IMR-90 (cell line): ENCODE data around the gene KCNQ5. TPM values are rescaled to one million over a fixed set of nuclear protein-coding genes. Genes with fewer than 3 reads are reported as not detected.
A peak's percentile ranks its signal among the peaks of the same experiment; 100 is the strongest.

Experiments used
- ATAC-seq: fragments of 200-7000 bp; cut with Tn5 transposase; 2 replicates; pipeline ENCODE4 v1.9.1; 2020; ENCODE audit warnings: low read depth, mild to moderate bottlenecking, moderate library complexity
- BruUV-seq: library from RNA; stranded (reverse); fragments of 400-500 nt; replicated peaks from 2 replicates; lab custom pipeline; 2021; lab: Mats Ljungman, UMichigan
- CTCF ChIA-PET: fragments of 300-600 bp; formaldehyde crosslinking; extraction: SDS; loops from one replicate; lab custom pipeline; 2021; ENCODE audit warnings: antibody characterized with exemption; lab: Yijun Ruan, JAX
- POLR2A ChIA-PET: fragments of 300-600 bp; sonication (Branson Sonifier 250); formaldehyde crosslinking; loops from one replicate; lab custom pipeline; 2022; ENCODE audit warnings: antibody characterized with exemption; ENCODE audit not compliant: unreplicated experiment; lab: Charles Lee
- DNase-seq: peaks from one replicate; pipeline ENCODE4 v3.0.0; 2013
- H2AFZ ChIP-seq: replicated peaks from 2 replicates; pipeline ENCODE3; 2013; ENCODE audit warnings: low read length, mild to moderate bottlenecking; ENCODE audit not compliant: poor library complexity
- H2AK5ac ChIP-seq: 2 replicates; pipeline ENCODE4 v1.6.1; 2013; ENCODE audit warnings: low read depth, low read length, inconsistent platforms
- H2AK9ac ChIP-seq: replicated peaks from 2 replicates; pipeline ENCODE3; 2013; ENCODE audit warnings: mild to moderate bottlenecking, low read depth, low read length, moderate library complexity; ENCODE audit not compliant: poor library complexity
- H2BK120ac ChIP-seq: 2 replicates; pipeline ENCODE4 v1.6.1; 2013; ENCODE audit warnings: low read depth, low read length, inconsistent platforms
- H2BK15ac ChIP-seq: 3 replicates; pipeline ENCODE4 v1.6.1; 2013; ENCODE audit warnings: low read depth, low read length, inconsistent platforms
- H2BK20ac ChIP-seq: 2 replicates; pipeline ENCODE4 v1.6.1; 2013; ENCODE audit warnings: low read depth, mild to moderate bottlenecking, inconsistent platforms, low read length, moderate library complexity
- H2BK5ac ChIP-seq: 2 replicates; pipeline ENCODE4 v1.6.1; 2013; ENCODE audit warnings: mild to moderate bottlenecking, low read depth, low read length, inconsistent platforms; ENCODE audit not compliant: poor library complexity, severe bottlenecking
- H3K14ac ChIP-seq: replicated peaks from 2 replicates; pipeline ENCODE4 v1.6.1; 2013; ENCODE audit warnings: low read depth, low read length, inconsistent platforms
- H3K18ac ChIP-seq: 2 replicates; pipeline ENCODE4 v1.6.1; 2013; ENCODE audit warnings: low read depth, low read length, control low read depth
- H3K23ac ChIP-seq: 2 replicates; pipeline ENCODE4 v1.6.1; 2013; ENCODE audit warnings: low read depth, low read length, inconsistent platforms
- H3K27ac ChIP-seq: 2 replicates; pipeline ENCODE4 v1.5.1; 2013; ENCODE audit warnings: mild to moderate bottlenecking, control low read depth, low read length; ENCODE audit not compliant: insufficient read depth
- H3K27me3 ChIP-seq: 2 replicates; pipeline ENCODE4 v1.6.1; 2013; ENCODE audit warnings: low read length; ENCODE audit not compliant: control insufficient read depth, insufficient read depth
- H3K36me3 ChIP-seq: 2 replicates; pipeline ENCODE4 v1.6.1; 2013; ENCODE audit warnings: low read length, mixed read lengths; ENCODE audit not compliant: control insufficient read depth, insufficient read depth
- H3K4ac ChIP-seq: 2 replicates; pipeline ENCODE4 v1.6.1; 2013; ENCODE audit warnings: low read depth, low read length, inconsistent platforms
- H3K4me1 ChIP-seq: 2 replicates; pipeline ENCODE4 v1.6.1; 2013; ENCODE audit warnings: low read length, mixed read lengths; ENCODE audit not compliant: control insufficient read depth, insufficient read depth
- H3K4me2 ChIP-seq: 2 replicates; pipeline ENCODE4 v1.6.1; 2013; ENCODE audit warnings: low read depth, mild to moderate bottlenecking, control low read depth, low read length, moderate library complexity
- H3K4me3 ChIP-seq: 2 replicates; pipeline ENCODE4 v1.5.1; 2013; ENCODE audit warnings: low read depth, mild to moderate bottlenecking, control low read depth, low read length, moderate library complexity; ENCODE audit not compliant: insufficient read depth
- H3K56ac ChIP-seq: 2 replicates; pipeline ENCODE4 v1.6.1; 2013; ENCODE audit warnings: low read length, inconsistent platforms; ENCODE audit not compliant: insufficient read depth; ENCODE audit errors: extremely low read depth
- H3K79me1 ChIP-seq, 2 experiments: 2 replicates each; pipeline ENCODE4 v1.6.1; 2013; ENCODE audit warnings: low read length in 2 of 2, inconsistent platforms in 1 of 2, low read depth in 1 of 2
- H3K9ac ChIP-seq: 2 replicates; pipeline ENCODE4 v1.6.1; 2013; ENCODE audit warnings: low read depth, low read length, control low read depth
- H3K9me1 ChIP-seq: 2 replicates; pipeline ENCODE4 v1.6.1; 2013; ENCODE audit warnings: low read length, inconsistent platforms; ENCODE audit not compliant: insufficient read depth
- H3K9me3 ChIP-seq: 2 replicates; pipeline ENCODE4 v1.6.1; 2013; ENCODE audit warnings: low read length; ENCODE audit not compliant: control insufficient read depth, insufficient read depth
- H4K20me1 ChIP-seq: 2 replicates; pipeline ENCODE4 v1.6.1; 2013; ENCODE audit warnings: low read length, inconsistent platforms; ENCODE audit not compliant: insufficient read depth
- H4K5ac ChIP-seq: 2 replicates; pipeline ENCODE4 v1.6.1; 2013; ENCODE audit warnings: mild to moderate bottlenecking, low read depth, low read length, control low read depth
- H4K8ac ChIP-seq, 2 experiments: 2 replicates each; pipeline ENCODE4 v1.6.1; 2013; ENCODE audit warnings: low read depth in 2 of 2, low read length in 2 of 2, control low read depth in 1 of 2, inconsistent platforms in 1 of 2
- H4K91ac ChIP-seq: 2 replicates; pipeline ENCODE4 v1.6.1; 2013; ENCODE audit warnings: low read depth, low read length, inconsistent platforms; ENCODE audit not compliant: insufficient read depth
- BHLHE40 ChIP-seq: fragments of 150-350 bp; IDR thresholded peaks from 2 replicates; pipeline ENCODE4 v1.6.1; 2016; ENCODE audit warnings: mild to moderate bottlenecking, low read depth, low read length
- CEBPB ChIP-seq: IDR thresholded peaks from 2 replicates; pipeline ENCODE4 v1.6.1; 2012; ENCODE audit warnings: low read depth, low read length, improper control_type of control experiment
- ELK1 ChIP-seq: fragments of 150-350 bp; IDR thresholded peaks from 2 replicates; pipeline ENCODE4 v1.6.1; 2016; ENCODE audit warnings: low read depth, mild to moderate bottlenecking, low read length, moderate library complexity, borderline replicate concordance
- MAZ ChIP-seq: IDR thresholded peaks from 2 replicates; pipeline ENCODE4 v1.6.1; 2012; ENCODE audit warnings: low read depth, mild to moderate bottlenecking, low read length, improper control_type of control experiment, moderate library complexity, borderline replicate concordance
- NFE2L2 ChIP-seq: fragments of 150-350 bp; IDR thresholded peaks from 2 replicates; pipeline ENCODE4 v1.6.1; 2016; ENCODE audit warnings: low read depth, mild to moderate bottlenecking, low read length
- RAD21 ChIP-seq: IDR thresholded peaks from 2 replicates; pipeline ENCODE4 v1.6.1; 2012; ENCODE audit warnings: low read length, improper control_type of control experiment
- RFX5 ChIP-seq: IDR thresholded peaks from 2 replicates; pipeline ENCODE4 v1.8.0; 2012; ENCODE audit warnings: low read depth, mild to moderate bottlenecking, low read length, moderate library complexity
- SMC3 ChIP-seq: fragments of 150-350 bp; IDR thresholded peaks from 2 replicates; pipeline ENCODE4 v1.6.1; 2016; ENCODE audit warnings: low read depth, mild to moderate bottlenecking, antibody characterized with exemption, low read length, moderate library complexity
- USF2 ChIP-seq: fragments of 150-350 bp; IDR thresholded peaks from 2 replicates; pipeline ENCODE4 v1.6.1; 2017; ENCODE audit warnings: mild to moderate bottlenecking, antibody characterized with exemption, low read length, low read depth
- WGBS, 2 experiments: methylation state at CpG; one replicate each; pipeline versions ENCODE4 v1.1.5 to v1.1.7; 2013; ENCODE audit warnings: missing lambda C conversion rate in 2 of 2; ENCODE audit not compliant: insufficient read length in 1 of 2; ENCODE audit errors: extremely low coverage in 2 of 2; 5-methylcytosine and 5-hydroxymethylcytosine counted together
- dilution Hi-C: fragments of 300-500 bp; cut with HindIII; formaldehyde crosslinking; loops from one replicate; pipeline ENCODE4 v1.14.3; 2018; ENCODE audit warnings: low sequenced_read_pairs; ENCODE audit not compliant: unreplicated experiment
- in situ Hi-C: fragments of 300-500 bp; cut with MboI; formaldehyde crosslinking; loops from 3 replicates; pipeline ENCODE4 v1.14.3; 2019; ENCODE audit warnings: low sequenced_read_pairs, inconsistent platforms, mixed read lengths
- intact Hi-C: fragments of 100-400 bp; cut with micrococcal nuclease; formaldehyde crosslinking; loops from 2 replicates; pipeline ENCODE4 v1.10.0; 2022
- polyA plus RNA-seq, 3 experiments: library from polyadenylated mRNA; depleted of rRNA; stranded (reverse); fragments of >200 nt; gene quantifications; 2 replicates each; pipeline ENCODE4 v1.2.3, GENCODE V29; 2012; ENCODE audit warnings: low replicate concordance in 1 of 3
- total RNA-seq: library from RNA; depleted of rRNA; stranded (reverse); fragments of >200 nt; gene quantifications from 2 replicates; pipeline ENCODE4 v1.2.3, GENCODE V29; 2012

KCNQ5 gene
- total and polyA plus RNA-seq, 2 of the 4 experiments (the other 2 are of a cell fraction) = 0.75 to 1.3 TPM

GRCh38 chr6:72905705-72906478 lies 284.0 kb downstream of the KCNQ5 start:
- H3K27ac ChIP-seq = no peak overlapping the region
- ChIA-PET POLR2A (no interaction called here), CTCF (no interaction called here)
- no peak overlapping the region for H3K56ac ChIP-seq
- no TSS peak for BruUV-seq
- TF ChIP-seq ELK1 (no peak), RFX5 (no peak), BHLHE40 (no peak), CEBPB (no peak), SMC3 (no peak), RAD21 (no peak), NFE2L2 (no peak), MAZ (no peak), USF2 (no peak)
- no peak overlapping the region for H2BK120ac ChIP-seq
- H2BK5ac ChIP-seq = no peak overlapping the region
- H4K5ac ChIP-seq = no peak overlapping the region
- H3K9ac ChIP-seq = no peak overlapping the region
- H2AK9ac ChIP-seq = no peak overlapping the region
- no peak overlapping the region for H4K91ac ChIP-seq
- H2BK20ac ChIP-seq = 0 out of 2 replicates have a peak overlapping the region, but pooled peaks have one; percentile 24
- no peaks in the 10 kb centered on the region for H3K9me3 ChIP-seq
- no peak overlapping the region for H3K23ac ChIP-seq
- H3K79me1 ChIP-seq = no peaks in the 10 kb centered on the region; a peak in 1 of 4 replicates
- H2BK15ac ChIP-seq = no peak overlapping the region
- no peak overlapping the region for H2AFZ ChIP-seq
- H3K9me1 ChIP-seq = 0 out of 2 replicates have a peak, but pooled peaks cover 5% of the 10 kb centered on the region
- no peak overlapping the region for H3K4me2 ChIP-seq
- no peaks in the 10 kb centered on the region for H3K27me3 ChIP-seq
- H4K20me1 ChIP-seq = no peaks in the 10 kb centered on the region
- no peak overlapping the region for H2AK5ac ChIP-seq
- H3K4me1 ChIP-seq = no peaks in the 10 kb centered on the region
- DNase-seq (no peak), ATAC-seq (no peak)
- no peak overlapping the region for H3K4me3 ChIP-seq
- WGBS, 2 experiments = 82% methylated on average over 2 of the region's 6 CpGs; no CpG with 5 or more reads in 1 of the 2 experiments
- no peaks in the 10 kb centered on the region for H3K36me3 ChIP-seq
- intact Hi-C loops = no loop called here
- H3K18ac ChIP-seq = no peak overlapping the region
- H3K4ac ChIP-seq = no peak overlapping the region
- no peak overlapping the region for H3K14ac ChIP-seq
- dilution Hi-C loops = no loop called here
- no peak overlapping the region for H4K8ac ChIP-seq
- in situ Hi-C loops = no loop called here
